Common myeloid progenitor, CD34-positive (primary cell): ENCODE data around the gene GTF2H2. TPM values are rescaled to one million over a fixed set of nuclear protein-coding genes. Genes with fewer than 3 reads are reported as not detected.
"Not testable (repeated sequence)": the region's sequence is repeated elsewhere in the genome, so short reads cannot be mapped to it uniquely, and the experiment has no call there.

Source experiments
- CTCF ChIA-PET: fragments of 350-600 bp; sonication (Branson Sonifier 250); formaldehyde crosslinking; loops from one replicate; lab custom pipeline; 2021; ENCODE audit warnings: antibody characterized with exemption; lab: Charles Lee
- POLR2A ChIA-PET: fragments of 350-600 bp; sonication (Branson Sonifier 250); formaldehyde crosslinking; loops from one replicate; lab custom pipeline; 2021; ENCODE audit warnings: antibody characterized with exemption; lab: Charles Lee
- DNase-seq, 3 donors: peaks; one replicate each; pipeline versions ENCODE4 v3.0.0 to v3.0.0-alpha.2; 2013
- H3K27ac ChIP-seq, 2 experiments: 1 replicate in 1 of 2; 2 replicates in 1 of 2; pipeline ENCODE4 v1.7.0; 2013; ENCODE audit warnings: inconsistent platforms in 2 of 2, low read length in 2 of 2, mild to moderate bottlenecking in 2 of 2, low read depth in 1 of 2, moderate library complexity in 1 of 2; ENCODE audit not compliant: severe bottlenecking in 2 of 2, insufficient read depth in 1 of 2, poor library complexity in 1 of 2
- H3K27me3 ChIP-seq, 5 experiments: replicated peaks in 2 of 5; 1 replicate in 3 of 5; 2 replicates in 2 of 5; pipeline versions ENCODE4 v1.6.1 to v1.7.0; 2013; ENCODE audit warnings: low read length in 4 of 5, mild to moderate bottlenecking in 2 of 5, moderate library complexity in 2 of 5, inconsistent platforms in 1 of 5; ENCODE audit not compliant: insufficient read depth in 5 of 5, control insufficient read depth in 4 of 5
- H3K36me3 ChIP-seq, 4 experiments: 1 replicate in 2 of 4; 2 replicates in 2 of 4; pipeline versions ENCODE4 v1.6.1 to v1.7.0; 2013; ENCODE audit warnings: low read length in 3 of 4, control low read depth in 1 of 4, mild to moderate bottlenecking in 1 of 4; ENCODE audit not compliant: control insufficient read depth in 4 of 4, insufficient read depth in 4 of 4
- H3K4me1 ChIP-seq, 4 experiments: 1 replicate in 3 of 4; 2 replicates in 1 of 4; pipeline versions ENCODE4 v1.6.1 to v1.7.1; 2013; ENCODE audit warnings: low read length in 3 of 4, mild to moderate bottlenecking in 3 of 4, control low read depth in 1 of 4, inconsistent platforms in 1 of 4, moderate library complexity in 1 of 4; ENCODE audit not compliant: control insufficient read depth in 4 of 4, insufficient read depth in 4 of 4; ENCODE audit errors: control extremely low read depth in 1 of 4
- H3K4me3 ChIP-seq, 7 experiments: 1 replicate in 4 of 7; 2 replicates in 3 of 7; pipeline versions ENCODE4 v1.5.1 to v1.7.0; 2013; ENCODE audit warnings: mild to moderate bottlenecking in 7 of 7, low read length in 6 of 7, moderate library complexity in 6 of 7, inconsistent platforms in 2 of 7, low read depth in 2 of 7, control low read depth in 1 of 7; ENCODE audit not compliant: insufficient read depth in 4 of 7, control insufficient read depth in 1 of 7; ENCODE audit errors: extremely low read depth in 1 of 7
- H3K9me3 ChIP-seq, 5 experiments: 1 replicate in 4 of 5; 2 replicates in 1 of 5; pipeline versions ENCODE4 v1.6.1 to v1.7.1; 2013; ENCODE audit warnings: low read length in 4 of 5, mild to moderate bottlenecking in 2 of 5, inconsistent platforms in 1 of 5, low read depth in 1 of 5, moderate library complexity in 1 of 5; ENCODE audit not compliant: control insufficient read depth in 4 of 5, insufficient read depth in 2 of 5; ENCODE audit errors: control extremely low read depth in 1 of 5
- WGBS: methylation state at CpG from one replicate; pipeline ENCODE4 v1.1.5; 2013; ENCODE audit not compliant: insufficient coverage; 5-methylcytosine and 5-hydroxymethylcytosine counted together
- polyA plus RNA-seq: library from polyadenylated mRNA; unstranded; fragments of 120-200 nt; gene quantifications from one replicate; pipeline ENCODE4 v1.2.1, GENCODE V29; 2013

Gene GTF2H2
- polyA plus RNA-seq = 21.4 TPM

GRCh38 chr5:71067262-71067928, at the start of gene GTF2H2:
Gene GTF2H2, minus strand, starts transcription at chr5:71067676. Its CDS starts 4,913 bp downstream, at chr5:71062763.
- H3K27ac ChIP-seq, H3K4me1 ChIP-seq, H3K9me3 ChIP-seq, CTCF ChIA-PET, H3K27me3 ChIP-seq, H3K36me3 ChIP-seq, DNase-seq, POLR2A ChIA-PET, H3K4me3 ChIP-seq: not testable (repeated sequence)
- no CpG with 5 or more reads among the region's 46 CpGs for WGBS

GRCh38 chr5:71109730-71110275, 42.3 kb upstream of the GTF2H2 start:
- CTCF ChIA-PET, H3K36me3 ChIP-seq, DNase-seq, H3K9me3 ChIP-seq, H3K4me1 ChIP-seq, H3K27ac ChIP-seq, POLR2A ChIA-PET, H3K27me3 ChIP-seq, H3K4me3 ChIP-seq: not testable (repeated sequence)
- WGBS = no CpG with 5 or more reads among the region's 12 CpGs

GRCh38 chr5:71099996-71100395, 32.5 kb upstream of the GTF2H2 start:
- H3K9me3 ChIP-seq, H3K4me3 ChIP-seq, DNase-seq, H3K27ac ChIP-seq, H3K27me3 ChIP-seq, POLR2A ChIA-PET, CTCF ChIA-PET, H3K36me3 ChIP-seq, H3K4me1 ChIP-seq: not testable (repeated sequence)
- WGBS = no CpG with 5 or more reads among the region's 7 CpGs

DNA sequence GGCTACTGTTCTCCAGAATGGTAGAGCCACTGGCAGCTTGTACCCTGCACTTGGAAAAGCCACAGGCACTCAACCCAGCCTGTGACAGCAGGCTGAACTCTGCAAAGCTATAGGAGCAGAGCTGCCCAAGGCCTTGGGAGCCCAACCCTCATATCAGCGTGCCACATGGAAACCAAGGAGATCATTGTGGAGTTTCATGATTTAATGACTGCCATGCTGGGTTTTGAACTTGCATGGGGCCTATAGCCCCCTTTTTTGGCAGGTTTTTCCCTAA, 30.4 kb upstream of the GTF2H2 start:
- no CpG with 5 or more reads among the region's 1 CpG for WGBS
- POLR2A ChIA-PET, DNase-seq, H3K4me1 ChIP-seq, H3K4me3 ChIP-seq, CTCF ChIA-PET, H3K36me3 ChIP-seq, H3K9me3 ChIP-seq, H3K27ac ChIP-seq, H3K27me3 ChIP-seq: not testable (repeated sequence)

- H3K27ac ChIP-seq, H3K9me3 ChIP-seq, H3K4me3 ChIP-seq, H3K36me3 ChIP-seq, POLR2A ChIA-PET, H3K4me1 ChIP-seq, DNase-seq, CTCF ChIA-PET, H3K27me3 ChIP-seq: not testable (repeated sequence)
- 100% methylated on average over 2 of the region's 3 CpGs for WGBS
These were observed 29.9 kb upstream of the GTF2H2 start for GRCh38 chr5:71097173-71097929.

GRCh38 chr5:71089773-71090172, 22.3 kb upstream of the GTF2H2 start:
- H3K4me3 ChIP-seq, CTCF ChIA-PET, H3K9me3 ChIP-seq, H3K27ac ChIP-seq, H3K27me3 ChIP-seq, H3K4me1 ChIP-seq, DNase-seq, H3K36me3 ChIP-seq, POLR2A ChIA-PET: not testable (repeated sequence)
- no CpG with 5 or more reads among the region's 2 CpGs for WGBS

- POLR2A ChIA-PET, CTCF ChIA-PET, H3K27me3 ChIP-seq, DNase-seq, H3K36me3 ChIP-seq, H3K4me3 ChIP-seq, H3K27ac ChIP-seq, H3K4me1 ChIP-seq, H3K9me3 ChIP-seq: not testable (repeated sequence)
- WGBS = no CpG with 5 or more reads among the region's 2 CpGs
These were observed 21.3 kb upstream of the GTF2H2 start for GRCh38 chr5:71088754-71089153.
